Measurements from ENCODE around the gene TMC5. TPM values are rescaled to one million over a fixed set of nuclear protein-coding genes. Genes with fewer than 3 reads are reported as not detected.
"Not testable (repeated sequence)": the region's sequence is repeated elsewhere in the genome, so short reads cannot be mapped to it uniquely, and the experiment has no call there.

TMC5 gene
- total and polyA plus RNA-seq, 4 donors = 0.50 to 1.2 (median 0.83) TPM

GRCh38 chr16:19410435-19411171 is 7.1 kb upstream of the TMC5 start:
- H3K4me3 ChIP-seq (ENCODE audit: low read depth in 1 of 3, low read length in 3 of 3) = peak overlapping the region in 2 of 3 donors; percentile 38 to 47
- peaks cover 6 to 15% (median 9%) of the 10 kb centered on the region in 4 donors for H3K4me1 ChIP-seq (ENCODE audit: control insufficient read depth in 4 of 4, insufficient read depth in 4 of 4, low read length in 3 of 4)
- no peaks in the 10 kb centered on the region for H3K36me3 ChIP-seq (ENCODE audit: control insufficient read depth in 4 of 4, insufficient read depth in 3 of 4, low read depth in 1 of 4, low read length in 3 of 4)
- peaks cover 0 to 9% (median 1%) of the 10 kb centered on the region in 4 donors for H3K27me3 ChIP-seq (ENCODE audit: control insufficient read depth in 4 of 4, insufficient read depth in 4 of 4, low read length in 3 of 4)
- DNase-seq (ENCODE audit: low spot score) = peak; percentile 38
- peaks cover 1 to 8% (median 3%) of the 10 kb centered on the region in 4 donors for H3K9me3 ChIP-seq (ENCODE audit: control insufficient read depth in 4 of 4, low read length in 3 of 4)
- no peak overlapping the region for H3K27ac ChIP-seq (ENCODE audit: low read depth in 1 of 2, low read length in 2 of 2)
- H3K9ac ChIP-seq (ENCODE audit: low read depth in 1 of 2, low read length in 2 of 2) = no peak overlapping the region
- peak in 1 of 2 donors; percentile 10 for TF ChIP-seq RAD21 (IDR thresholded peaks at IDR 0.05)
- TF ChIP-seq GABPA (IDR thresholded peaks at IDR 0.05 in 1 of 2, conservative IDR thresholded peaks at IDR 0.05 in 1 of 2) = no peak
- 7% methylated on average over 58 of the region's 58 CpGs for WGBS

- Histone ChIP-seq H3K36me3 (ENCODE audit: control insufficient read depth in 4 of 4, insufficient read depth in 3 of 4, low read depth in 1 of 4, low read length in 3 of 4) (no peaks in the 10 kb centered on the region), H3K4me1 (ENCODE audit: control insufficient read depth in 4 of 4, insufficient read depth in 4 of 4, low read length in 3 of 4) (peaks cover 6 to 15% (median 9%) of the 10 kb centered on the region in 4 donors), H3K9ac (ENCODE audit: low read depth in 1 of 2, low read length in 2 of 2) (no peak overlapping the region), H3K27me3 (ENCODE audit: control insufficient read depth in 4 of 4, insufficient read depth in 4 of 4, low read length in 3 of 4) (peaks cover 0 to 9% (median 1%) of the 10 kb centered on the region in 4 donors), H3K9me3 (ENCODE audit: control insufficient read depth in 4 of 4, low read length in 3 of 4) (peaks cover 1 to 8% (median 3%) of the 10 kb centered on the region in 4 donors), H3K27ac (ENCODE audit: low read depth in 1 of 2, low read length in 2 of 2) (no peak overlapping the region), H3K4me3 (ENCODE audit: low read depth in 1 of 3, low read length in 3 of 3) (no peak overlapping the region)
- no peak for TF ChIP-seq ZBTB33 (IDR thresholded peaks at IDR 0.05)
- no peak for TF ChIP-seq FOXA2 (IDR thresholded peaks at IDR 0.05)
- DNase-seq (ENCODE audit: low spot score) = no peak
- WGBS = 80% methylated on average over 3 of the region's 3 CpGs
Measured at GRCh38 chr16:19411298-19411697, 6.4 kb upstream of the TMC5 start.

- WGBS = 95% methylated on average over 7 of the region's 7 CpGs
- H3K9ac ChIP-seq (ENCODE audit: low read depth in 1 of 2, low read length in 2 of 2); H3K36me3 ChIP-seq (ENCODE audit: control insufficient read depth in 4 of 4, insufficient read depth in 3 of 4, low read depth in 1 of 4, low read length in 3 of 4); H3K9me3 ChIP-seq (ENCODE audit: control insufficient read depth in 4 of 4, low read length in 3 of 4); H3K27me3 ChIP-seq (ENCODE audit: control insufficient read depth in 4 of 4, insufficient read depth in 4 of 4, low read length in 3 of 4); H3K4me3 ChIP-seq (ENCODE audit: low read depth in 1 of 3, low read length in 3 of 3); H3K27ac ChIP-seq (ENCODE audit: low read depth in 1 of 2, low read length in 2 of 2); DNase-seq (ENCODE audit: low spot score): not testable (repeated sequence)
- H3K4me1 ChIP-seq (ENCODE audit: control insufficient read depth in 4 of 4, insufficient read depth in 4 of 4, low read length in 3 of 4) = peaks cover 6 to 15% (median 9%) of the 10 kb centered on the region in 4 donors
Measured at GRCh38 chr16:19412055-19412454, 5.6 kb upstream of the TMC5 start.

- H3K27ac ChIP-seq (ENCODE audit: low read depth in 1 of 2, low read length in 2 of 2) = no peak overlapping the region
Measured at GRCh38 chr16:19415461-19415860, 2.2 kb upstream of the TMC5 start.

More at GRCh38 chr16:19415461-19415860, 2.2 kb upstream of the TMC5 start:
- Histone ChIP-seq H3K36me3 (ENCODE audit: control insufficient read depth in 4 of 4, insufficient read depth in 3 of 4, low read depth in 1 of 4, low read length in 3 of 4) (no peaks in the 10 kb centered on the region), H3K4me1 (ENCODE audit: control insufficient read depth in 4 of 4, insufficient read depth in 4 of 4, low read length in 3 of 4) (peaks cover 6 to 13% (median 8%) of the 10 kb centered on the region in 4 donors), H3K4me3 (ENCODE audit: low read depth in 1 of 3, low read length in 3 of 3) (no peak overlapping the region), H3K9me3 (ENCODE audit: control insufficient read depth in 4 of 4, low read length in 3 of 4) (no peaks in the 10 kb centered on the region), H3K27me3 (ENCODE audit: control insufficient read depth in 4 of 4, insufficient read depth in 4 of 4, low read length in 3 of 4) (peaks cover 0 to 7% (median 1%) of the 10 kb centered on the region in 4 donors), H3K9ac (ENCODE audit: low read depth in 1 of 2, low read length in 2 of 2) (no peak overlapping the region)
- no peak for TF ChIP-seq TAF1 (conservative IDR thresholded peaks at IDR 0.05)
- TF ChIP-seq ATF3 (IDR thresholded peaks at IDR 0.05) = no peak
- TF ChIP-seq HNF4A (conservative IDR thresholded peaks at IDR 0.05) = peak in 1 of 2 donors; percentile 9
- TF ChIP-seq RXRA (IDR thresholded peaks at IDR 0.05) = peak in 1 of 2 donors; percentile 20
- TF ChIP-seq JUND (IDR thresholded peaks at IDR 0.05) = no peak
- no peak for TF ChIP-seq REST (IDR thresholded peaks at IDR 0.05)
- 35% methylated on average over 5 of the region's 5 CpGs for WGBS
- DNase-seq (ENCODE audit: low spot score) = no peak

Data from liver (tissue), 9 donors.